Prostate gland (tissue), 2 donors: ENCODE results near the gene ODAD3.

Experiments
- CTCF ChIP-seq, 4 experiments: fragments of 200-600 bp in 2 of 4; fragments of 450-650 bp in 2 of 4; sonication (generic) in 2 of 4; IDR thresholded peaks; 1 replicate in 3 of 4; 2 replicates in 1 of 4; pipeline ENCODE4 v1.5.1; 2016 to 2019; ENCODE audit warnings: antibody characterized with exemption in 4 of 4, mild to moderate bottlenecking in 2 of 4, moderate library complexity in 2 of 4
- POLR2A ChIP-seq: fragments of 450-650 bp; IDR thresholded peaks from one replicate; pipeline ENCODE4 v1.6.1; 2016; ENCODE audit warnings: antibody characterized with exemption, mild to moderate bottlenecking
- POLR2AphosphoS5 ChIP-seq: sonication (generic); formaldehyde crosslinking; IDR thresholded peaks from one replicate; pipeline ENCODE4 v1.6.1; 2017; ENCODE audit warnings: antibody characterized with exemption

- TF ChIP-seq CTCF (IDR thresholded peaks at IDR 0.05): no peak
- no peak for TF ChIP-seq POLR2A
- TF ChIP-seq POLR2AphosphoS5: no peak
Observed at GRCh38 chr19:11435833-11436313, 952 bp upstream of the ODAD3 start.
